Cardiac septum (tissue), 1 donor: ENCODE measurements around the gene OR51A2. TPM values are rescaled to one million over a fixed set of nuclear protein-coding genes. Genes with fewer than 3 reads are reported as not detected.
"Not testable (repeated sequence)": the region's sequence is repeated elsewhere in the genome, so short reads cannot be mapped to it uniquely, and the experiment has no call there.

Experiments used
- DNase-seq: peaks from one replicate; pipeline ENCODE4 v3.0.0-alpha.2; 2020; ENCODE audit warnings: low spot score
- intact Hi-C: fragments of 100-400 bp; cut with DNase I; formaldehyde crosslinking; loops from one replicate; pipeline ENCODE4 v1.14.0; 2022
- long read RNA-seq: library from polyadenylated mRNA; unstranded; transcript quantifications from one replicate; pipeline ENCODE4 v2.0.0, GENCODE V29; 2021
- total RNA-seq: library from RNA; stranded (reverse); fragmentation: NEBNext Ultra II Directional; extraction: Animal tissue kit (Norgen Biotek cat#: 25700); gene quantifications from one replicate; pipeline ENCODE4 v1.2.1, GENCODE V29; 2021
- donor health status: DM: no; HTN: no; CAD: no.

The OR51A2 gene
- not detected for total RNA-seq
- long read RNA-seq: 0 reads

DNA sequence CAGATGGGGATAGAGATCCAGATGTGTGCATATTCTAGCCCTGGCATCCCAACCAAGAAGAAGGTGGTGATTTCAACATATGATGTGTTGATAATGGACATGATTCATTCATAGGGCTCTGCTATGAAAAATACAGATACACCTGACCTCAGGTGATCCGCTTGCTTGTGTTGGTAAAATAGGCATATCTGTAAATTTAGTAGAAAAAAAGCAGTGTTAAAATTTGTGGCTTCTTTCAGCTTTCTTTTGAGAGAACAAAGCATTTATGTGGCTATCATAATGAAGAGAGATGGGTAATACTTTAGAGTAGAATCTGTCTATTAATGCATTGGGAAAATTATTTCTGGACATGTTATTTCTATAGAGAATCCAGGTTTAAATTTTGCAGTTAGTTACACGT is at the start of gene OR51A2:
OR51A2 (minus strand) TSS at position 101 of the 400 bp plus-strand sequence; CDS start at position 101, 0 bp downstream.
- intact Hi-C loops, DNase-seq: not testable (repeated sequence)

GRCh38 chr11:5004424-5005274 is 49.1 kb upstream of the OR51A2 start:
- intact Hi-C loops: loop anchor here (5.0 kb wide), 1 partner anchor 377 kb away; no protein-coding TSS in a partner anchor
- DNase-seq: no peak

GRCh38 chr11:4994551-4994950 is 39.0 kb upstream of the OR51A2 start, which contains the start of gene OR51L1:
OR51L1 (plus strand) TSS chr11:4994851; CDS start chr11:4998983, 4,132 bp downstream.
- DNase-seq: no peak
- intact Hi-C loops: no loop called here

- intact Hi-C loops: no loop called here
- no peak for DNase-seq
These were observed 35.5 kb upstream of the OR51A2 start for GRCh38 chr11:4991060-4991459.

- intact Hi-C loops: no loop called here
- DNase-seq: no peak
These were observed 28.3 kb upstream of the OR51A2 start for GRCh38 chr11:4983841-4984240.

DNA sequence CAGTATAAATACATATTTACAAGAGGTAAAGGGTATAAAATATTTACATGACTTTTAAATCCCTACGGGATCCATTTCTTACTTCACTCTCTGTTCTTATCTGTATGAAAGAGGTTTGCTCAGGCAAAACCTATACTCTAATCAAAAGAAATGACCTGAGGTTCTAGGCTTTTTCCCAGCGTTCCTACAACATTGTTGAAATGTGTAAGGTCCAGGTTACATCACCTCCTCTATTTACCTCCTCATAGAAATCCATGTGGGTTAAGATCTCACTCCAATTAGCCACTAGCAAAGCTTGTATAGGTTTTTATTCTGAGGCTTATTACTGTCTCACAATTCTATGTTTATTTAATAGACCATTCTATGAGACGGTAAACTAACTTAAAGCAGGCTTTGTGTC is 27.2 kb upstream of the OR51A2 start:
- intact Hi-C loops: no loop called here

DNA sequence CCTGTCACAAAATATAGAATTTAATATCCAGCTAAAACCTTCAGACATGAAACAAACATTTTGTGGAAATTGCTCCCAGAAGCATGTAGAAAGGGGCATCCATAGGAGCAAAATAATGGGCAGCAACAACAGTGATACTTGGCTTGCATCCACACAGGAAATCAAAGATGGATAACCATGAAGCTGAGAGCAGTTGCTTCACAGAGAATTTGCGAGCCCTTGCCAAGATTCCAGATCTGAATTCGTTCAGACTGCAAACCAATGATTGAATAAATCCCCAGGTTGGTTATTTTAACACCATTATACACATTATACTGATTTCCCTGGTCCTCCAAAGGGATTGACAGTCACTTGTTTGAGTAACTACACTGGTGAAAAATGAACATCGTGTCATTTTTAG is 23.5 kb upstream of the OR51A2 start:
- intact Hi-C loops: no loop called here
- DNase-seq: no peak

More for the DNA sequence above, 27.2 kb upstream of the OR51A2 start:
- no peak for DNase-seq

DNA sequence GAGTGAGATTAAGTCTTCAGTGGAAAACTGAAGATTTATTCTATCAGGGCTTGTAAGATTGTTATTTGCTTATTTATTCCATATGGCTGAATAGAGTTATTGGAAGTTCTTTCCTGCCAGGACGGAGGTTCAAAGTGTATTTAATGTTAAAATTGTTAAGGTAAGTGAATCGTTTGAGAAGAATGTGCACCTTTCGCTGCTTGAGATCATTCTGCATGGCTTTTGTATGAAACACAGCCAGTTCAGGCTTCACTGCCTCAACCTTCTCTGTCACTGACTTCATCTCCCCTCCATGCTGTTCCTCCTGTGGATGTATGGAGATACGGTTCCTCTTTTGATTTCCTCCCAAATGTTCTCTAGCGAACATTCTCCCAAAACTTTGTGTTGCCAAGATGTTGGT is 19.9 kb upstream of the OR51A2 start:
- intact Hi-C loops: no loop called here
- DNase-seq: no peak

DNA sequence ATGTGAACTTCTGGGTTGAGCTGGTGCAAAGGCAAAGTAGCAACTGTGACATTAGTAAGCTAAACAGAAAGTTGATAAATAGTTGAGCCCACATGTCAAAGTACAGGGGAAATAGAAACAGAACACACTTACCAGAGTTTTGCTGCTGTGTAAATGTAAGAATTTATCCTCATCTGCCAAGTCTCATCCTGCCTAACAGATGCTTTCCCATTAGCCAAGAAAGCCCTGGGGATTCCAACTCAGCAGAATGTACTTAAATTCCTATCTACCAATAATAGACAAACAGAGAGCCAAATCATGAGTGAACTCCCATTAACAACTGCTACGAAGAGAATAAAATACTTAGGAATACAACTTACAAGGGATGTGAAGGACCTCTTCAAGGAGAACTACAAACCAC is 7.3 kb upstream of the OR51A2 start:
- no peak for DNase-seq
- intact Hi-C loops: no loop called here

DNA sequence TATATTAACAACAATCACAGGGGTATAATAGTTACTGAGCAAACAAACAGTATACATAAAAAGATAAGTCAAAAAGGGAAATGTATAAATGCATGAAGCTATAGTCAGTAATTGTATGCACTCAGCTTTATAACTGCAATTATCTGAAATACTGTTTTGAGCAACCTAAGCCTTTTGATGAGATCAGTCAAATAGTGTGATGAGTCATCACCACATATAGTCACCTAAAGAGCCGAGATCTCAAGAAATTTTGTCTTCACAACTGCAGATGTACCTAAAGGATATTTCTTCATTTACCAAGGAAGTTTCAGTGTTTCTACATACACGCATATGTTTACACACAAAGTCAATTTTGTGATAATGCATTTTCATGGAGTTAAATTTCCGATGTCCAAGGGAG is 5.4 kb upstream of the OR51A2 start:
- intact Hi-C loops: no loop called here
- DNase-seq: no peak

GRCh38 chr11:4957396-4957795 is 1.9 kb upstream of the OR51A2 start:
- DNase-seq: no peak
- intact Hi-C loops: no loop called here

- intact Hi-C loops: no loop called here
These were observed 8.0 kb downstream of the OR51A2 start, which contains the start of gene OR51A4 for GRCh38 chr11:4947505-4947904. OR51A4 (minus strand) TSS chr11:4947605; CDS start chr11:4947100, 505 bp downstream.

DNA sequence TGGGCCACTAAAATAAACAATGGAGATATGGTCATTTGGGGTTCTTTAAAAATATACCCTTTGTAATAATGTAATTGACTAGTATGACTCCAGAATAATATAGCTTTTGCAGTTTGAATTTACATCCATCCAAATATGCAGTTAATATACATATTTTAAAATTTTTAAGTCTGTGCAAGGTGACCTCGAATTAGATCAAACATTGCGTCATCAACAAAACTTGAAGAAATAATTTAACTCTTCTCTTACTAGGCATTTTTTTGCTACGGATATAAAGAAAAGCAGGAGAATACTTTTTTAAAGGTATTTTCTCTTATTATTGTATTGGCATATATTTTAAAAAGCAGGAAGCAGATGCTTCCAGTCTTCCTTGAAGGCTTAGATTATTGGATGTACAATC is 18.8 kb downstream of the OR51A2 start:
- intact Hi-C loops: no loop called here
- no peak for DNase-seq

More at GRCh38 chr11:4947505-4947904, 8.0 kb downstream of the OR51A2 start, which contains the start of gene OR51A4:
- no peak for DNase-seq

- intact Hi-C loops: no loop called here
- DNase-seq: no peak
These were observed 22.8 kb downstream of the OR51A2 start for GRCh38 chr11:4932751-4933150.

DNA sequence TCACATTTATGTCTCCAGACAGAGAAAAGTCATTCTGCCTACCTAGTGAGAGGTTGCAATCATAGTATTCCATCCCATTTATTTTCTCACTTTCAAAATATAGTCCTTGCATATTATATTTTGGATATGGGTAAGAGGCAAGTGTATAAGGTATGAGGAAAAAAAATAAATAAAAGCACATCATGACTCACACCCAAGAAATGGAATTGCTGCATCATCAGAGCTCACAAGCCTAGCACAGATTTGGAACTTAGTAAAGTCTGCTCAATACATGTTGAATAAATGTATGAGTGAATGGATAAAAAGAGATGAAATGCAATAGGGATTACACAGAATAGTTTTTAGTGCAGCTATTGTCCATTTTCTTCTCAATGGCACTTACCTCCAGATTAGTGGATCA is 28.9 kb downstream of the OR51A2 start:
- no peak for DNase-seq
- intact Hi-C loops: no loop called here

DNA sequence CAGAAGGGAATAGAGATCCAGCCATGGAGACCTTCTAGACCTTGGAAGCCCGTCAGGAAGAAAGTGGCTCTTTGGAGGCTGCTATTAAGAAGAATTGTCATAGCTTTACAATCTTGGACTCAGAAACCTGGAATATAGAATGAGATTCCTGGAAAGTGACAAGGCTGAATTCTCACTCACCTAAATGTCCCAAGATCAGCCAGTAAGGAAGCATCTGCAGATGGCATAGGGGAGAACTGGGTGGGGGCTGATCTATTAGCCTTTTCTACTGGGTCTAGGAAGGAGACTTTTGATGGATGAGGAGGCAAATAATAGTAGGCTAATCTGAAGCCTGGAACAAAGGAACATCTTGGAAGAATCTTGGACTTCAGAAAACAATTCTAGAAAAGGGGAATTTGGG is 31.3 kb downstream of the OR51A2 start, which contains the start of gene OR51G1:
OR51G1 (minus strand) TSS at position 101 of the 400 bp plus-strand sequence; CDS start at position 101, 0 bp downstream.
- no peak for DNase-seq
- intact Hi-C loops: no loop called here

- DNase-seq: no peak
- intact Hi-C loops: no loop called here
These were observed 33.2 kb downstream of the OR51A2 start for GRCh38 chr11:4922304-4922703.

DNA sequence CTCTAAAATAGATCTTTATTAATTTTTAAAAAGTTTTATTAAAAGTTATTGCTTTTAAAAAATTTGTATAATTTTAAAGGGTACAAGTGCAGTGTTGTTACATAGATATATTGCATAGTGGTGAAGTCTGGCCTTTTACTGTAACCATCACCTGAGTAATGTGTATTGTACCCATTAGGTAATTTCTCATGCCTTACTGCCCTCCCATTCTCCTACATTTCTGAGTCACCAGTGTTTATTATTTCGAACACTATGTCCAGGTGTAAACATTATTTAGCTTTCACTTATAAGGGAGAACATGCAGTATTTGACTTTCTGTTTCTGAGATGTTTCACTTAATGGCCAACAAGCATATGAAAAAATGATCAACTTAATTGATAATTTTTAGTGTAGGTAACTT is 33.7 kb downstream of the OR51A2 start:
- DNase-seq: no peak
- intact Hi-C loops: no loop called here

- intact Hi-C loops: no loop called here
These were observed 36.3 kb downstream of the OR51A2 start, which contains the start of gene OR51G2 for GRCh38 chr11:4919250-4919649. OR51G2 (minus strand) TSS chr11:4919350; CDS start chr11:4915663, 3,687 bp downstream.

DNA sequence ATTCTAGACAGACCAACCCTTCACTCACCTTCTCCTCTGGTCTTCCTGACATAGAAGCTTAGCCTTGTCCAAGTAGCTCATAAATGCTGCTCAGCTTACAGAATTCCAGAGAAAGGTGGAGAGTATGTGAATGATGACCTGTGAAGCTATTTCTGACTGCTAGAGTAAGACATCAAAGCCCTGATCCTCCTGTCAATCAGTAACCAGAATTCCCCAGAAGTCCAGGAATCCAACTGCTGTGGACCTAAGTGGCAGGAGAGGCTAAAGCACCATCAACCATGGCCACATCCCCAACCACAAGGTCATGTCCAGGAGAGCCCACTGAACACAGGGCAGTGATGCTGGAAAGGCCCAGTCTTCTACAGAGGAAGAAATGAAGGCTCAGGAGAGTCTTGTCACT is 38.9 kb downstream of the OR51A2 start:
- intact Hi-C loops: no loop called here
- DNase-seq: no peak

More at GRCh38 chr11:4919250-4919649, 36.3 kb downstream of the OR51A2 start, which contains the start of gene OR51G2:
- no peak for DNase-seq
